ENCODE data around the gene RAF1.
"Not testable (repeated sequence)": the region's sequence is repeated elsewhere in the genome, so short reads cannot be mapped to it uniquely, and the experiment has no call there.

The RAF1 gene

GRCh38 chr3:12673956-12674736, 10.2 kb upstream of the RAF1 start:
- not testable (repeated sequence) for H3K9ac ChIP-seq (ENCODE audit: low read depth, low read length)

GRCh38 chr3:12671120-12671450, 7.2 kb upstream of the RAF1 start:
- no peaks in the 10 kb centered on the region for H3K27me3 ChIP-seq (ENCODE audit: control insufficient read depth, insufficient read depth, low read length)
- no peak overlapping the region for H3K9ac ChIP-seq (ENCODE audit: low read depth, low read length)
- peaks cover 21% of the 10 kb centered on the region for H3K4me1 ChIP-seq (ENCODE audit: control insufficient read depth, insufficient read depth, low read length)

More at GRCh38 chr3:12673956-12674736, 10.2 kb upstream of the RAF1 start:
- H3K4me3 ChIP-seq (ENCODE audit: low read depth, low read length); H3K9me3 ChIP-seq (ENCODE audit: control insufficient read depth, insufficient read depth, low read length); H3K27me3 ChIP-seq (ENCODE audit: control insufficient read depth, insufficient read depth, low read length); H3K36me3 ChIP-seq (ENCODE audit: control insufficient read depth, insufficient read depth, low read length): not testable (repeated sequence)
- H3K4me1 ChIP-seq (ENCODE audit: control insufficient read depth, insufficient read depth, low read length): peaks cover 24% of the 10 kb centered on the region

GRCh38 chr3:12670365-12671119, 6.6 kb upstream of the RAF1 start:
- Histone ChIP-seq H3K36me3 (ENCODE audit: control insufficient read depth, insufficient read depth, low read length) (no peaks in the 10 kb centered on the region), H3K9me3 (ENCODE audit: control insufficient read depth, insufficient read depth, low read length) (no peaks in the 10 kb centered on the region), H3K9ac (ENCODE audit: low read depth, low read length) (no peak overlapping the region), H3K4me3 (ENCODE audit: low read depth, low read length) (no peak overlapping the region), H3K27me3 (ENCODE audit: control insufficient read depth, insufficient read depth, low read length) (no peaks in the 10 kb centered on the region), H3K4me1 (ENCODE audit: control insufficient read depth, insufficient read depth, low read length) (peaks cover 20% of the 10 kb centered on the region)

More at GRCh38 chr3:12671120-12671450, 7.2 kb upstream of the RAF1 start:
- Histone ChIP-seq H3K4me3 (ENCODE audit: low read depth, low read length) (no peak overlapping the region), H3K36me3 (ENCODE audit: control insufficient read depth, insufficient read depth, low read length) (no peaks in the 10 kb centered on the region), H3K9me3 (ENCODE audit: control insufficient read depth, insufficient read depth, low read length) (no peaks in the 10 kb centered on the region)

GRCh38 chr3:12663401-12663935, 449 bp downstream of the RAF1 start:
- no peaks in the 10 kb centered on the region for H3K36me3 ChIP-seq (ENCODE audit: control insufficient read depth, insufficient read depth, low read length)
- peak overlapping the region; percentile 70 for H3K9ac ChIP-seq (ENCODE audit: low read depth, low read length)
- no peaks in the 10 kb centered on the region for H3K9me3 ChIP-seq (ENCODE audit: control insufficient read depth, insufficient read depth, low read length)
- H3K27me3 ChIP-seq (ENCODE audit: control insufficient read depth, insufficient read depth, low read length): no peaks in the 10 kb centered on the region
- H3K4me3 ChIP-seq (ENCODE audit: low read depth, low read length): peak overlapping the region; percentile 100
- peaks cover 13% of the 10 kb centered on the region for H3K4me1 ChIP-seq (ENCODE audit: control insufficient read depth, insufficient read depth, low read length)

- H3K27me3 ChIP-seq (ENCODE audit: control insufficient read depth, insufficient read depth, low read length): no peaks in the 10 kb centered on the region
- H3K36me3 ChIP-seq (ENCODE audit: control insufficient read depth, insufficient read depth, low read length): no peaks in the 10 kb centered on the region
- peak overlapping the region; percentile 100 for H3K4me3 ChIP-seq (ENCODE audit: low read depth, low read length)
- peaks cover 13% of the 10 kb centered on the region for H3K4me1 ChIP-seq (ENCODE audit: control insufficient read depth, insufficient read depth, low read length)
- no peaks in the 10 kb centered on the region for H3K9me3 ChIP-seq (ENCODE audit: control insufficient read depth, insufficient read depth, low read length)
- peak overlapping the region; percentile 70 for H3K9ac ChIP-seq (ENCODE audit: low read depth, low read length)
Measured at GRCh38 chr3:12662593-12663400, 1.1 kb downstream of the RAF1 start.

GRCh38 chr3:12661926-12662592, 1.9 kb downstream of the RAF1 start:
- H3K9me3 ChIP-seq (ENCODE audit: control insufficient read depth, insufficient read depth, low read length): no peaks in the 10 kb centered on the region
- H3K4me1 ChIP-seq (ENCODE audit: control insufficient read depth, insufficient read depth, low read length): peaks cover 13% of the 10 kb centered on the region
- H3K9ac ChIP-seq (ENCODE audit: low read depth, low read length): peak overlapping the region; percentile 70
- no peaks in the 10 kb centered on the region for H3K27me3 ChIP-seq (ENCODE audit: control insufficient read depth, insufficient read depth, low read length)
- peak overlapping the region; percentile 100 for H3K4me3 ChIP-seq (ENCODE audit: low read depth, low read length)
- H3K36me3 ChIP-seq (ENCODE audit: control insufficient read depth, insufficient read depth, low read length): no peaks in the 10 kb centered on the region

- not testable (repeated sequence) for H3K27me3 ChIP-seq (ENCODE audit: control insufficient read depth, insufficient read depth, low read length); H3K36me3 ChIP-seq (ENCODE audit: control insufficient read depth, insufficient read depth, low read length); H3K4me3 ChIP-seq (ENCODE audit: low read depth, low read length); H3K9me3 ChIP-seq (ENCODE audit: control insufficient read depth, insufficient read depth, low read length); H3K9ac ChIP-seq (ENCODE audit: low read depth, low read length)
- H3K4me1 ChIP-seq (ENCODE audit: control insufficient read depth, insufficient read depth, low read length): peaks cover 13% of the 10 kb centered on the region
Measured at GRCh38 chr3:12661375-12661774, 2.5 kb downstream of the RAF1 start.

GRCh38 chr3:12660196-12660595, 3.7 kb downstream of the RAF1 start:
- H3K9ac ChIP-seq (ENCODE audit: low read depth, low read length): no peak overlapping the region
- H3K4me1 ChIP-seq (ENCODE audit: control insufficient read depth, insufficient read depth, low read length): peaks cover 13% of the 10 kb centered on the region
- H3K4me3 ChIP-seq (ENCODE audit: low read depth, low read length): no peak overlapping the region
- H3K27me3 ChIP-seq (ENCODE audit: control insufficient read depth, insufficient read depth, low read length): no peaks in the 10 kb centered on the region
- no peaks in the 10 kb centered on the region for H3K9me3 ChIP-seq (ENCODE audit: control insufficient read depth, insufficient read depth, low read length)
- H3K36me3 ChIP-seq (ENCODE audit: control insufficient read depth, insufficient read depth, low read length): no peaks in the 10 kb centered on the region

- H3K27me3 ChIP-seq (ENCODE audit: control insufficient read depth, insufficient read depth, low read length): no peaks in the 10 kb centered on the region
Measured at GRCh38 chr3:12659316-12660015, 4.5 kb downstream of the RAF1 start.

GRCh38 chr3:12658593-12659058, 5.3 kb downstream of the RAF1 start:
- Histone ChIP-seq H3K9me3 (ENCODE audit: control insufficient read depth, insufficient read depth, low read length) (no peaks in the 10 kb centered on the region), H3K27me3 (ENCODE audit: control insufficient read depth, insufficient read depth, low read length) (no peaks in the 10 kb centered on the region), H3K36me3 (ENCODE audit: control insufficient read depth, insufficient read depth, low read length) (no peaks in the 10 kb centered on the region), H3K4me3 (ENCODE audit: low read depth, low read length) (no peak overlapping the region), H3K4me1 (ENCODE audit: control insufficient read depth, insufficient read depth, low read length) (peaks cover 13% of the 10 kb centered on the region), H3K9ac (ENCODE audit: low read depth, low read length) (no peak overlapping the region)

More at GRCh38 chr3:12659316-12660015, 4.5 kb downstream of the RAF1 start:
- H3K4me3 ChIP-seq (ENCODE audit: low read depth, low read length): no peak overlapping the region
- no peaks in the 10 kb centered on the region for H3K36me3 ChIP-seq (ENCODE audit: control insufficient read depth, insufficient read depth, low read length)
- H3K9ac ChIP-seq (ENCODE audit: low read depth, low read length): no peak overlapping the region
- no peaks in the 10 kb centered on the region for H3K9me3 ChIP-seq (ENCODE audit: control insufficient read depth, insufficient read depth, low read length)
- H3K4me1 ChIP-seq (ENCODE audit: control insufficient read depth, insufficient read depth, low read length): peaks cover 13% of the 10 kb centered on the region

All from iPS-15b (cell line).